ES-I3 (cell line): Measurements from ENCODE around the gene MAP2K6.
"Not testable (repeated sequence)": the region's sequence is repeated elsewhere in the genome, so short reads cannot be mapped to it uniquely, and the experiment has no call there.

Source experiments
- H3K36me3 ChIP-seq: 2 replicates; pipeline ENCODE4 v1.6.1; 2013; ENCODE audit warnings: mild to moderate bottlenecking, low read length, control low read depth, moderate library complexity; ENCODE audit not compliant: insufficient read depth
- H3K4me1 ChIP-seq: 2 replicates; pipeline ENCODE4 v1.6.1; 2013; ENCODE audit warnings: mild to moderate bottlenecking, control low read depth, low read length; ENCODE audit not compliant: insufficient read depth
- H3K9ac ChIP-seq: 2 replicates; pipeline ENCODE4 v1.6.1; 2013; ENCODE audit warnings: low read depth, mild to moderate bottlenecking, low read length, moderate library complexity
- H3K9me3 ChIP-seq: 2 replicates; pipeline ENCODE4 v1.6.1; 2013; ENCODE audit warnings: mild to moderate bottlenecking, low read length, moderate library complexity; ENCODE audit not compliant: control insufficient read depth, insufficient read depth

Gene MAP2K6

GRCh38 chr17:69478916-69479315 lies 64.4 kb downstream of the MAP2K6 start:
- H3K9ac ChIP-seq: no peak overlapping the region
- no peaks in the 10 kb centered on the region for H3K4me1 ChIP-seq
- H3K36me3 ChIP-seq: no peaks in the 10 kb centered on the region
- H3K9me3 ChIP-seq: no peaks in the 10 kb centered on the region

DNA sequence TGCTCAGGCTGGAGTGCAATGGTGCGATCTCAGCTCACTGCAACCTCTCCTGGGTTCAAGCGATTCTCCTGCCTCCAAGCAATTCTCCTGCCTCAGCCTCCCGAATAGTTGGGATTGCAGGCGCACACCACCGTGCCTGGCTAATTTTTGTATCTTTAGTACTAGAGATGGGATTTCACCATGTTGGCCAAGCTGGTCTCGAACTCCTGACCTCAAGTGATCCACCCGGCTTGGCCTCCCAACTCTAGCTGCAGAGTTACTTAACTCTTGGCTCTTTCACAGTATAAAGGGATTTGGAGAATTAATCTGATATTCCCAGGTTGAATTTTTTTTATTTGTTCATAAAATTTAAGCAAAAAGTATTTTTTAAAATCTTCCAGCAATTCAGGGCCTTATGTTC lies 65.3 kb downstream of the MAP2K6 start:
- not testable (repeated sequence) for H3K9ac ChIP-seq, H3K9me3 ChIP-seq, H3K36me3 ChIP-seq, H3K4me1 ChIP-seq

DNA sequence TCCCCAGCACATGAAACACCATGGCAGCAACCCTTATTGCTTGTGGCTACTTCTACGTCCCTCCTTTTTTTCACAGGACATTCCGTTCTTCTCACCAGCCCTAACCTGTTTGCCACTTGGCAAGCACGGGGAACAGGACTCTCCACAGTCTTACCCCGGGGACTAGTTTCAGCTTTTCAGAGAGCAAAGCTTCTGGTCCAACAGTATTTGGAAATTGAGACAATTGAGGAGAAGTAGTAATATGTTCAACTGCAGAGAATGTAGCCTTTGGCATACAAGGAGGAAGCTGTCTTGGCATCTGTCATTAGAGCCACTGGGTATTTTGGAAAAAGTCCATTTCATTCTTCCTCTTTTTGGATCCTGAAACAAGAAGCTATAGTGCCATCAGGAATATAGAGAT lies 65.7 kb downstream of the MAP2K6 start:
- no peaks in the 10 kb centered on the region for H3K36me3 ChIP-seq
- no peak overlapping the region for H3K9ac ChIP-seq
- no peaks in the 10 kb centered on the region for H3K4me1 ChIP-seq
- H3K9me3 ChIP-seq: no peaks in the 10 kb centered on the region

DNA sequence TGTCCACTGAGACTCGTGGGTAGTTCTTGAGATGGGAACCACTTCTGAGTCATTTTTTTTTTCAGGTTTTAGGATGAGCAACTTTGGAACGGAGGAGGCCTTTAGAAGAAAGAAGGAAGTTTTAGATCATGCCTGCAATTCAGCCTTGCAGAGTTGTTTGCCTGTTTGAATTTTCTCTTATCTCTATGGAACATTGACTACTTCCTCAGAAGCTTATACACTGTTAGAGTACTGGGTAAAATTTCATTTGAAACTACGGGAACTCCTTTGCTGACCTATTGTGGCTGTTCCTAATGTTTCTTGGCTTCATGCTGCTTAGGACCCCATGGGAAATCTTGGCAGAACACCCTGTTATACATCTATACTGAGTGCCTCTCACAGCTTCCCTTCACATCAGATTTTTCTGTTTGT lies 70.8 kb downstream of the MAP2K6 start:
- no peaks in the 10 kb centered on the region for H3K9me3 ChIP-seq

DNA sequence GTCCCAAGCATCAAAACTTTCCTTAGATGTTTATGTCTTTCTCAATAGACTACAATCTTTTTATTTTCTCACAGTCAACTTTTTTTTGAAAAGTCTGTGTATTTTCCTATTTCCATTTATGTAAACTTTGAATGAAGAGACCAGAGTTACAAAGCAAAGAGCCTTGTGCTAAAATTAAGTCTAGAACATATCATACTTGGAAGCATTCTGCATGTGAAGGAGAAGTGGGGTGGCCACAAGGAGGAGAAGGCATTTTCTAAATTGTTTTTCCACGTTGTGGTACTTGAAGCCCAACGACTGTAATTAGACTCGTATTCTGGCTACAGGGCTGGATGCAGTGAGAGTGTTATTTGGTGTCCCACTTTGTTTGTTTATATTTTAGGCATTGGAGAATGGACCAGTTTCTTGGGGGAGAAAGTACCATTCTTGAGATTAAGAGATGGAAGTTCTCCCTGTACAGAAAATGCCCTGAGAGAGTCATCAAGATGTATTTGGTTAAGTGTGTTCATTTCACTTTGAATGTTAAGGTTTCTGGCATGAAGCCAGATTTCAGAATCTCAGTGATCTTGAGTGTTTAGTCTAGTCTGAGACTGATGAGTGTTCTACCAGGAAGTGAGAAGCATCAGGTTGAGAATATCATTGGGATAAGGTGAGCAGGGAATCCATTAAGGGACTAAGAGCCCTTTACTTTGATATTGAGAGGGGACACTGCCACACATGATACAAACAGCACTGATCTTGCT lies 71.6 kb downstream of the MAP2K6 start:
- Histone ChIP-seq H3K9ac (no peak overlapping the region), H3K36me3 (no peaks in the 10 kb centered on the region), H3K4me1 (no peaks in the 10 kb centered on the region), H3K9me3 (no peaks in the 10 kb centered on the region)

More for the DNA sequence above, 70.8 kb downstream of the MAP2K6 start:
- H3K9ac ChIP-seq: no peak overlapping the region
- H3K36me3 ChIP-seq: no peaks in the 10 kb centered on the region
- H3K4me1 ChIP-seq: no peaks in the 10 kb centered on the region

- peaks cover 2% of the 10 kb centered on the region for H3K4me1 ChIP-seq
- no peaks in the 10 kb centered on the region for H3K36me3 ChIP-seq
Measured at GRCh38 chr17:69486779-69487637, 72.5 kb downstream of the MAP2K6 start.

GRCh38 chr17:69489313-69489712 lies 74.8 kb downstream of the MAP2K6 start:
- Histone ChIP-seq H3K9me3 (no peaks in the 10 kb centered on the region), H3K4me1 (peaks cover 11% of the 10 kb centered on the region), H3K36me3 (no peaks in the 10 kb centered on the region), H3K9ac (no peak overlapping the region)

More at GRCh38 chr17:69486779-69487637, 72.5 kb downstream of the MAP2K6 start:
- H3K9me3 ChIP-seq: no peaks in the 10 kb centered on the region
- no peak overlapping the region for H3K9ac ChIP-seq

- no peak overlapping the region for H3K9ac ChIP-seq
- no peaks in the 10 kb centered on the region for H3K9me3 ChIP-seq
- no peaks in the 10 kb centered on the region for H3K36me3 ChIP-seq
- H3K4me1 ChIP-seq: peaks cover 11% of the 10 kb centered on the region
Measured at GRCh38 chr17:69492410-69493071, 78.0 kb downstream of the MAP2K6 start.

DNA sequence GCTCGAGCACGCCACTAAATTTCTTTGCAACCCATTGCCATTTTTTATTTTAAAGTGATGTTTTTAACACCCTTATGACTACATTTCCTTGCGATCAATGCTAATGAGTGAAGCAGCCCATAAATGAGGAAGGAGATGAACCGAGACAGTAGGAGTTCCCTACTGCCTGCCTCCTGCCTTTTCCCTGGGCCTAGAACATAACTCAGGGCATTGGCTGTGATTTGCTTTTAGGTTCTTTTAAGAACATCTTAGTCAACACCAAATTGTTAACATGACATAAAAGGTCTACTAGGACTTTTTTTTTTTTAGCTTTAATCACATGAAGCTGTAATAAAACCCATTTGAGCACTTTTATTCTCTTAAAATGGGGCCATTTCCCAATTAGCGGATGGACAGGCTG lies 81.3 kb downstream of the MAP2K6 start:
- H3K9ac ChIP-seq: no peak overlapping the region

DNA sequence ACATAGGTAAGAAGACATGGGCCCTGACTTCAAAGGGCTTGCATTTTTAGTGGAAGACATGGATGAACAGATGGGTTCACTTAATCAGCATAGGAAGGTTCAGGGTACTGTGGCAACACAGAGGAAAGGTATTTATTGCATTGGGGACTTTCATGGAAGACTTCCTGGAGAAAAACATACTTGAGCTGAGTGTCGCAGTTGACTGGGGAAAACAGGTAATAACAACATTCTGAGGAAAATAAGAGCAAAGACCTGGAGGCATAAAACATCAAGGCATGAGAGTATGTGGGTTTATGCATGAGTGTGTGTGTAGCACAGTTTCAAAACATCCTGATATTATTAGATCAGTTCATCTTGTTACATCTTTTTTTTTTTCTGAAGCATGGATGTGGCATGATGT lies 82.7 kb downstream of the MAP2K6 start:
- Histone ChIP-seq H3K9me3 (no peaks in the 10 kb centered on the region), H3K9ac (no peak overlapping the region), H3K36me3 (no peaks in the 10 kb centered on the region), H3K4me1 (peaks cover 12% of the 10 kb centered on the region)

More for the DNA sequence above, 81.3 kb downstream of the MAP2K6 start:
- Histone ChIP-seq H3K9me3 (no peaks in the 10 kb centered on the region), H3K36me3 (no peaks in the 10 kb centered on the region), H3K4me1 (peaks cover 11% of the 10 kb centered on the region)

- H3K36me3 ChIP-seq: no peaks in the 10 kb centered on the region
- H3K9ac ChIP-seq: no peak overlapping the region
- H3K4me1 ChIP-seq: peaks cover 16% of the 10 kb centered on the region
- no peaks in the 10 kb centered on the region for H3K9me3 ChIP-seq
Measured at GRCh38 chr17:69499318-69499717, 84.8 kb downstream of the MAP2K6 start.

DNA sequence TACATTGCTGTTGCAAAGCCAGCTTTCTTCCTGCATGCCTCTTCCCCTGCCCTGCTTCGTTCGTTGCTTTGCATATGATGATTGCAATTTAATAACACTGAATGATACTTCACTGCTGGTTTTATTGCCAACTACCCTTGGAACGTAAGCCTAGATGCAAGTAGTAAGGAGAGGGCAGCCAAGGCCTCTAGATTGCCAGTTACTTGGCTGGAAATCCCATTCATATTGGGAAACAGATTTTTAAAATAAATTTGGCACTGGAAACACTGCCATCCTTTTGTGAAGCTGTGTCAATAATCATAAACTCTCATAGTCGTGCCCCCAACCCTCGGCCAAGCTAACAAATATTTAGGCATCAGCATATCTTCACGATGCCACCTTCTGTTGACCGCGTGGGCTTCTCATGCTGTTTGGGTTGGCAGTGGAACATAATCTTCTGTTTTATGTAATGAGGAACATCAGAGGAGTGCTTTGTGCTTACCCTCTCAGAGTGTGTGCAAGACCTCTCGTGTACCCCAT lies 86.5 kb downstream of the MAP2K6 start:
- Histone ChIP-seq H3K9me3 (no peaks in the 10 kb centered on the region), H3K4me1 (peaks cover 16% of the 10 kb centered on the region), H3K36me3 (no peaks in the 10 kb centered on the region), H3K9ac (no peak overlapping the region)

DNA sequence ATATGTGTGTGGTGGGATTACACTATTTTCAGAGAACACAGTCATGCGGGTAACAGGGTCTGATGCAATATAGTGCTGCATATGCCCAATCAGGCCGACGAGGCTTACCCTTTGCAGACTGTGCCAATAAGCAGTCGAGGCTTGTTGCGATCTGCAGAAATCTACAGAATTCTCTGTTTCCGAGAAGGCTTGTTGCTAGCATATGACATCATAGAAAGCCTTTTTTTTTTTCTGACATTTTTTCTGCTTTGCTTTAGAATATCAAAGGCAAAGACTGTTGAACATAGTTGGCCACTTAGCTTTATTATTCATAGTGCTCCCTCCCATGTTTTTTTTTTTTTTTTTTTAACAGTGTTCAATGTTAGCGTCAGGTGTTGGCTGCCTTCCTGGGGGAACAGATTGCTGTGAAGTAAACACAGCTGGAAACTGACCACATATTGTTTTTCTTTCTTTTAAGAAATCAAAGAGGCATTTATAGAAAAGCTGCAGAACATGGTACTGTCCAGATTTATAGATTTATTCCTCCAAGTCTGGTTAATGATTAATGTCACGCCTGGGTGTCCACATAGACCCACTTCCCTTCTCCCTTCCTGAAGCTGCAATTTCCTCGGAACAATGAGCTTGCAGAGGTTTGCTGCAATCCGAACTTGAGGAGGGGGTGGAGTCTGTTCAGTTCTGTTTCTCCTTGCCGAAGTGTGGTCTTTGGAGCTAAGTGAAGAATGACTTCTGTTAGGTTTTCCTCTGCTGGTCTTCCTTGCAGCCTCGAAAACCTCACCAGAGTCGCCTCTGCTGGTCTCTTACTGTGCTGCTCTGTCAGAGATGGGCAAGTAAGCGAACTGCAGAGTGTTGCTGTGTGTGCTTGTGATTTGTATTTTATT lies 87.3 kb downstream of the MAP2K6 start:
- peak overlapping the region; percentile 28 for H3K9ac ChIP-seq

GRCh38 chr17:69503711-69504110 lies 89.2 kb downstream of the MAP2K6 start:
- H3K9ac ChIP-seq: no peak overlapping the region
- no peaks in the 10 kb centered on the region for H3K36me3 ChIP-seq
- peaks cover 16% of the 10 kb centered on the region for H3K4me1 ChIP-seq
- H3K9me3 ChIP-seq: no peaks in the 10 kb centered on the region

More for the DNA sequence above, 87.3 kb downstream of the MAP2K6 start:
- Histone ChIP-seq H3K4me1 (peaks cover 16% of the 10 kb centered on the region), H3K9me3 (no peaks in the 10 kb centered on the region), H3K36me3 (no peaks in the 10 kb centered on the region)
